GM10266 (cell line): ENCODE measurements around the gene TMC8.

Experiments used
- DNase-seq: peaks from one replicate; pipeline ENCODE4 v3.0.0; 2012; ENCODE audit errors: extremely low spot score
- CTCF ChIP-seq: IDR thresholded peaks from 2 replicates; pipeline ENCODE4 v1.5.1; 2012; ENCODE audit warnings: mild to moderate bottlenecking, low read depth; ENCODE audit not compliant: control insufficient read depth, insufficient read depth; ENCODE audit errors: missing control alignments

The TMC8 gene

GRCh38 chr17:78140169-78141051 lies 9.8 kb downstream of the TMC8 start:
- TF ChIP-seq CTCF: no peak
- peak; percentile 96 for DNase-seq

GRCh38 chr17:78141437-78142118 lies 11.0 kb downstream of the TMC8 start:
- TF ChIP-seq CTCF: no peak
- no peak for DNase-seq

GRCh38 chr17:78142119-78142861 lies 11.7 kb downstream of the TMC8 start:
- TF ChIP-seq CTCF: no peak
- DNase-seq: no peak

GRCh38 chr17:78143214-78144146 lies 12.9 kb downstream of the TMC8 start:
- TF ChIP-seq CTCF: no peak

GRCh38 chr17:78144147-78144719 lies 13.7 kb downstream of the TMC8 start:
- no peak for DNase-seq
- TF ChIP-seq CTCF: peak; percentile 14

More at GRCh38 chr17:78143214-78144146, 12.9 kb downstream of the TMC8 start:
- no peak for DNase-seq
